Activated CD4-positive, alpha-beta T cell treated with anti-CD3 and anti-CD28 coated beads, Interleukin-2, amount 50 U/mL, for 16 hours (primary cell): ENCODE measurements around the gene COL5A3.
"Not testable (repeated sequence)": the region's sequence is repeated elsewhere in the genome, so short reads cannot be mapped to it uniquely, and the experiment has no call there.

Experiments used
- DNase-seq: peaks from one replicate; pipeline ENCODE4 v3.0.0-alpha.2; 2020

The COL5A3 gene

DNA sequence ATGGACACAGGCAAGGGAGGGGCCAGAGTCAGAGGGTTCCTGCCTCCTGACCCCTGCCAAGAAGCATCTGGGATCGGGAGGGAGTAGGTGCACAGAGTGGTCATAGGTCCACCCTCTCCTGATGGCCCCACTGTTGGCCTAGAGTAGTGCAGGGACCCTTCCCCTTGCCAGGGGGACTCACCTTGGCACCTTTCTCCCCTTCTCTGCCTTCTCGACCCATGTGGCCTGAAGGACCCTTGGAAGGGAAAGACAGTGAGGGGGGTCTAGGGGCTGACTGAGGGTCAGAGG lies 40.7 kb downstream of the COL5A3 start:
- no peak for DNase-seq

DNA sequence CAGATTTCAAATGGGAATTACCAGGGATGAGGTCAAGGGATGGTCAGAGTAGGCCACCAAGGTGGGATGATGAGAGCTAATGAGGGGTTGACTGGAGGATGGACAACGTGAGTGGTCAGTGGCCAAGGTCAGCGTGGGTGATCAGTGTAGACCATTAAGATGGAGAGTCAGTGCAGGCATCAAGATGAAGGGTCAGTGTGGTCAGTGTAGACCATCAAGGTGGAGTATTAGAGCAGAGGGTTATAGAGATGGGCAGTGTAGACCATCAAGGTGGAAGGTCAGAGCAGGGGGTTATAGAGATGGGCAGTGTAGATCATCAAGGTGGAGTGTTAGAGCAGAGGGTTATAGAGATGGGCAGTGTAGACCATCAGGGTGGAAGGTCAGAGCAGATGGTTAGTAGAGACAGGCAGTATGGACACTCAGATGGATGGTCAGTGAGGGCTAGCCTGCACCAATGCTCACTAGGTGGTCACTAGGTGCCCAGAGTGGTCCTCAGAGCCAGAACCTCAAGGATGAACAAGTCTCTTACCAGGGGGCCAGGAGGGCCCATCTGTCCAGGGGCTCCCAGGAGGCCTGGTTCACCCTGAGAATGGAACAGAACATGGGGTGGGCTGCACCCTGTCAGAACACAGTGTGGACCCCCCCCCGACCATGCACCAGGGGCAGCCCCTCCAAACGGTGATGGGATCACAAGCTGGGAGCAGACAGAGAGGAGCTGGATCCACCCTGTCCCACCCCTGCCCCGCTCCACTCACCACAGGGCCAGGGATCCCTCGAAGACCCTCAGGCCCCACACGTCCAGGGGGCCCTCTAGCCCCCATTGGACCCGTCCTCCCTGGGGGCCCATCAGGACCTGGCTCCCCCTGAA lies 41.2 kb downstream of the COL5A3 start:
- DNase-seq = no peak

DNA sequence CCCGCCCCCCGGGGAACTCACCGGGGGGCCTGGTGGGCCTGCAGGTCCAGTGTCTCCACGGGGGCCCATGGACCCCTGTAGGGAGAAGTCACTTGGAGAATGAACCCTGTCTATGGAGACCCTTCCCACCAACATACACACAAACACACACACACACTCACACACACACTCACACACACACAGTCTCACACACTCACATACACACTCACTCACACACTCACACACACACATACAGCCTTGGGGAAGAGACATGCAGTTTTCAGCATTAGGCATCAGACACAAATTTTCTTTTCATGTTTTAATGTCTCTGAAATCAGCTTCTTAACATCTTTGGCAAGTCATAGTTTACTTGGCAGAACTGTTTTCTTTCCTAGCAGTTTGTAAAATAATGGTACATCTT lies 43.0 kb downstream of the COL5A3 start:
- DNase-seq = no peak

DNA sequence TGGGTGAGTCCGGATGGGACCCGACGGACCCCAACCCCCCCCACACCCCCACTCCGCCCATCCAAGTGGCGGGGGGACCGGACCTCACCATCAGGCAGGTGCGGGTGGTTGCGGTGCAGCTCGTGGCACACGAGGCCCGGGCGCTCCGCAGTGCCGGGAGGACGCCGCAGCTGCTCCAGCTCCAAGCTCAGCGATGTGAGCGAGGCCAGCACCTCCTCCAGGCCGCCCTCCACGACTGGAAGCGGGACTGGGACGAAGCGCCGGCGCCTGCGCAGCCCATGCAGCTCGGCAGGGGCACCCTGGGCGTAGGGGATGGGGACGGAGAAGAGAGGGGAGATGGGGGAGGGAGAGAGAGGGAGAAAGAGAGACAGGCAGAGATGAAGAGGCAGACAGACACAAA lies 43.9 kb downstream of the COL5A3 start:
- DNase-seq = no peak

DNA sequence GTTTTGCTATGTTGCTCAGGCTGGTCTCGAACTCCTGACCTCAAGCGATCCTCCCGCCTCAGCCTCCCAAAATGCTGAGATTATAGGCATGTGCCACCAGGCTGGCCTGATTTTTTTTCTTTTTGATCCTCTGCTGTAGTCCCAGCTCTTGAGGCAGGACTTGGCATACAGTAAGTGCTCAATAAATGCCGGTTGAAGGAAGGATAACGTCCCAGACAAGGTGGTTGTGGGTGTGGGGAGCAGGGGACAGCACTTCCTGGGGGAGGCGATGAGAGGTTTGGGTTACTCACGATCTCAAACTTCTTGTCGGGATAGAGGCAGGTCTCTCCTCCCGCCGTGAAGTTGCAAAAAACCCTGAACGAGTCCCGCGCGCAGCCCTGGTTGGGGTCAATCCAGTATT lies 44.3 kb downstream of the COL5A3 start:
- DNase-seq = no peak

DNA sequence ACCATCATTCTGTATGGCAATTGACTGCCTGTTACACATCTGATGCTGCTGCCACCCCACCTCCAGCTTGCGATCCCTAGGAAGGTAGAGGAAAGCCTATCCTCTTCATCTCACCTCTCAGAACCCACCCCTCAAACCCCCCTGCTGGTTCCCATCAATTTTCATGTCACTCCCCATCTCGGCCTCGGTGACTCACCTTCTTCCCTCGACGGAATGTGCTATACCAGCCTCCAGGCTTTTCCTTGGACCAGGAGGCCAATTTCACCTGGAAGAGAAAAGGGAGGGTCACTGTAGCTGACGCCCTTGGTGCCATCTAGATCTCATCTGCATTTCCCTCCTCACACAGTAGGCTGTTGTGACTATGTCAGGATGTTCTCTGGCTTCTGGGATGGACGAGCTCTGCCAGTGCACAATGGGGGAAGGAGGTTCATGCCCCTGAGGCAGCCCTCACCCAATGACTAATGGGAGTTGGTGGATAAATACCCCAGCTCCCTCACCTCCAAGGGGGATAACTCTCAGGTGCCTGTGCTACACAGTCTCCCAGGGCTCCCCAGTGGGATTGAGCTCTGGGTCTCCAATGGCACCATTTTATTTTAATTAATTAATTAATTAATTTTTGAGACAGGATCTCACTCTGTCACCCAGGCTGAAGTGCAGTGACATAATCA lies 47.5 kb downstream of the COL5A3 start:
- DNase-seq = no peak

DNA sequence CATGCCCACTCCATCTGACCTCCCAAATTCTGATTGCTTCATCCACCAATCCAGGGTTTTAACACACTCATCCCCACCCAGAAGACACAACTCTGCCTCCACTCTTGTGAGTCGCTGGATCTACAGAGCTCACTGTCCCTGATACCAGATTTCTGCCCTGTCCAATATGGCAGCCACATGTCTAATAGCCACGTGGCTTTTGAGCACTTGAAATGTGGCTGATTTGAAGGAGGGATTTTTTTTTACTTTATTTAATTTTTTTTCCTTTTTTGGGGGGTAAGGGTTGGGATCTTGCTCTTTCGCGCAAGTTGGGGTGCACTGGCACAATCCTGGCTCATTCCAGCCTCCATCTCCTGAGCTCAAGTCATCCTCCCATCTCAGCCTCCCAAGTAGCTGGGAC lies 49.2 kb downstream of the COL5A3 start:
- DNase-seq = no peak

DNA sequence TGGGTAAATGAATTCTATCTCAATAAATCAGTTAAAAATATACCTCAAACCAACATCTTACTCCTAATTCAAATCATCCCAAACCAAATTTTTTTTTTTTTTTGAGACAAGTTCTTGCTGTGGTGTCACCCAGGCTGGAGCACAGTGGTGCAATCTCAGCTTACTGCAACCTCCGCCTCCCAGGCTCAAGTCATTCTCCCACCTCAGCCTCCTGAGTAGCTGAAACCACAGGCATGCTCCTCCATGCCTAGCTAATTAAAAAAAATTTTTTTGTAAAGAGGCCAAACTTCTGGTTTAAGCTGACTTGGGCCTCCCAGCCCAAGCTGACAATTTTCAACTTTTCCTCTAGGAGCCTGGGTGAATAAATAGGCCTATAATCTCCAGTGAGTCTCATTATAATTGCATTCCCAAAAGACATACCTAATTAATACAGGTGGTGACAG lies 51.9 kb downstream of the COL5A3 start:
- DNase-seq = no peak

DNA sequence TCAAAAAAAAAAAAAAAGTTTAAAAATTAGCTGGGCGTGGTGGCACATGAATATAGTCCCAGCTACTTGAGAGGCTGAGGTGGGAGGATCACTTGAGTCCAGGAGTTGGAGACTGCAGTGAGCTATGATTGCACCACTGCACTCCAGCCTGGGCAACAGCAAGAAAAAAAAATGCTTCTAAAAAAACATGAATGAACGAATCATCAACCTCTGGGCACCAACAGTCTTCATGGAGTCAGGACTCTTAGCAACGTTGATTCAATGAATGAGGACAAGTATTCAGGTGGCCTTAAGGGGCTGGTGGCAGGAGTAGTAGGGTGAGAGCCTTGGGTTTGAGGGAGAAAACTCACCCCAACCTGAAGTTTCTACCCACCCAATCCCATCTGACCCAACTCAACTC lies 53.3 kb downstream of the COL5A3 start:
- DNase-seq = no peak

DNA sequence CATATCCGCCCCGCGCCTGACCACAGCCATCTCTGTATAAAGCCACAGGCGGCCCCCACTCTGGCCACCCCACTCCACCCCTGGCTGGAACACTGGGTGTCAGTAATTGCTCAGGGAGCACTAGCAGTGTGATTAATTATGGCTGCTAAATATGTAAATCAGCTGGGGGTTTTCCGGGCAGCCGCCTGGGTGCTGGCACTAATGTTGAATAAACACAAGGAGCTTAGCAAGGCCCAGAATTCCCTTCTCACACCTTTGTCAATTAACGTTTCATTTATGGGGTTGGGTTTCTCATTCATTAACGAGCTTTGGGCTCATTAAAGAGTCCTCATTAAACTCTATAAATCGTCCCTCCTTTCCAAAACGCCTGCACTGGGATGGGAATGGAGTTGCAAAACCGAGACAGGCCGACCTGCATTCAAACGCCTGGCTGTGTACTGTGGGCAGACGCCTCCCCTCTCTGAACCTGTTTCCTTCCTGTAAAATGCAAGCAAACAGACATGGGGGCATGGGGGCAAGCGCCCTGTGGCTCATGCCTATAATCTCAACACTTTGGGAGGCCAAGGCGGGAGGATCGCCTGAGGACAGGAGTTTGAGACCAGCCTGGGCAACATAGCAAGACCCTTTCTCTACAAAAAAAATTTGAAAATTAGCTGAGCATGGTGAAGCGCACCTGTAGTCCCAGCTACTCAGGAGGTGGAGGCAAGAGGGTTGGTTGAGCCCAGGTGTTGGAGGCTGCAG lies 56.3 kb downstream of the COL5A3 start:
- DNase-seq = no peak

DNA sequence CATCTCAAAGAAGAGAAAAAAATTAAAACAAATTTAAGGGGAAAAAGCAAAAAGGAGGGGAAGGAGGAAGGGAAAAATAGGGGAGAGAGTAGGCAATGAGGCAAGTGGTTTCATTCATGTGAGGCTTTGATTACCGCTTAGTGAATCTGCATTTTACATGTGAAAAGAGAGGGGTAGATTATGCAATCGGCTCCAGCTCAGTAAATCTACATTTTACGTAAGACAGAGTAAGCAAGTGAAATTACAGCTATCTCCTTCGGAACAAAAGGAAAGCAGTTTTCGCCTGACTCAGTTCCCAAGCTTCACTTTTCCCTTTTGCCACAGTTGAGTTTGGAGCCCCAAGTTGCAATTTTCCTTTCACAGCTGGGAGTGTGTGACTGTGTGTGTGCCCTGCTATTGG lies 58.0 kb downstream of the COL5A3 start:
- no peak for DNase-seq

DNA sequence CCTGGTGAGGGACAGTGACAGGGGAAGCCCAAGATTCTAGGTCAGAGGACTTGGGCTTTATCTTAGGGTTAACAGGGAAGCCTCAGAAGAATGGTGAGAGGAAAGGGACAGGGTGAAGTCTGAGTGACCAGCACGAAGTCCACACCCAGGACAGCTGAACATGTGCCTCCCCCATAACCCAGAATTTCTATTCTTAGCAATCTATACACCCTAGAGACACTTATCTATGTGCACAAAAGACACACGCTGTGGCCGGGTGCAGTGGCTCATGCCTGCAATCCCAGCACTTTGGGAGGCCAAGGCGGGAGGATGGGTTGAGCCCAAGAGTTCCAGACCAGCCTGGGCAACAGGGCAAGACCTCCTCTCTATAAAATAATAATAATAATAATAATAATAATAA lies 62.9 kb downstream of the COL5A3 start:
- DNase-seq = no peak

DNA sequence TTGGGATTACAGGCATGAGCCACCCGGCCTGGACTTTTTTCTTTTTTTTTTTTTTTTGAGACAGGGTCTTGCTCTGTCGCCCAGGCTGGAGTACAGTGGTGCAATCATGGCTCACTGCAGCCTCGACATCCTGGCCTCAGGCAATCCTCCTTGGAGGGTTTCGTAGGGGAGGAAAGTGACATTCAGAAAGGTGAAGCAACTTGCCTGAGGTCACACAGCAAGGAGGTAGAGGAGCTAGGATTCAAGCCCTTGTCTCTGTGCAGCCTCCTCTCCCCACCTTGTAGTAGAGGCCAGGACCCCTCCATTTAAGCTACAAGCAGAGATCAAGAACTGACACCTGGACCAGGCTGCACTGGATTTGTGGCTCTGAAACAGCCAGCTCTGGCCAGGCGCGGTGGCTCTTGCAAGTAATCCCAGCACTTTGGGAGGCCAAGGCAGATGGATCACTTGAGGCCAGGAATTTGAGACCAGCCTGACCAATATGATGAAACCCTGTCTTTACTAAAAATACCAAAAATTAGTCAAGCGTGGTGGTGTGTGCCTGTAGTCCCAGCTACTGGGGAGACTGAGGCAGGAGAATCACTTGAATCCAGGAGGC lies 63.7 kb downstream of the COL5A3 start:
- DNase-seq = not testable (repeated sequence)

DNA sequence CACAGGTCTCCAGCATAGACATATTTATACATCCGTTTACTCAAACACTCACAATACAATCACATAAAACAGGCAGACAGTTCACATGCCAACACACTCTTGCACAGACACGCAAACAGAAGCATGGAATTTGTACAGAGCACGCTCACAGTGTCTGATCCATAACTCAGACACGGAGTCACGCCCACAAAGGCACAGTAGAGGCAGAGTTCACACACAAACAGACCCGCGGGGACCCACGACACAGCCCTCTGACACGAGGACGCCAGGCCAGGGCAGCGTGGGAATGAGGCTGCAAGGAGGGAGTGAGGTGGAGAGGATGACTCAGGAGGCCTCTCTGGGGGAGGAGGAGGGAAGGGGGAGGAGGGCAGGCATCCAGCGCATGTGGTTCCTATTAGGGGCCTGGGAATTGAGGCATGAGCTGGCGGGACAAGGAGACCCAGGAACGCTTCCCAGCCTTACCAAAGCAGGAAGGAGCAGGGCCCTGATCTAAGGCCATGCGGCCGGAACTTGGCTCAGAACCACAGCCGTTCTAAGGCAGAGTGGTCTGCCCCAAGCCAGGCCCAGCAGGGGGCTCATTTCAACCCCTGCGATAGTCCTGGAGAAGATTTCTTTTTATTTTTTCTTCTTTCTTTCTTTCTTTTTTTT lies 64.9 kb downstream of the COL5A3 start:
- no peak for DNase-seq

DNA sequence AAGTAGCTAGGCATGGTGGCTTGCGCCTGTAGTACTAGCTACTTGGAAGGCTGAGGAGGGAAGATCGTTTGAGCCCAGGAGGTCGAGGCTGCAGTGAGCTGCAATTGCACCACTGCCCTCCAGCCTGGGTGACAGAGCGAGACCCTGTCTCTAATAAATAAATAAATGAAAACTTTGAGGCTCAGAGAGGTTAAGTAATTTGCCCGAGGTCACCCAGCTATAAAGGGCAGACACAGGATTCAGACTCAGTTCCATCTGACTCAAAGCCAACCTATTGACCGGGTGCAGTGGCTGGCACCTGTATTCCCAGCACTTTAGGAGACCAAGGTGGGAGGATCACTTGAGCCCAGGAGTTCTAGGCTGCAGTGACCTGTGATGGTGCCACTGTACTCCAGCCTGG lies 66.6 kb downstream of the COL5A3 start:
- no peak for DNase-seq

DNA sequence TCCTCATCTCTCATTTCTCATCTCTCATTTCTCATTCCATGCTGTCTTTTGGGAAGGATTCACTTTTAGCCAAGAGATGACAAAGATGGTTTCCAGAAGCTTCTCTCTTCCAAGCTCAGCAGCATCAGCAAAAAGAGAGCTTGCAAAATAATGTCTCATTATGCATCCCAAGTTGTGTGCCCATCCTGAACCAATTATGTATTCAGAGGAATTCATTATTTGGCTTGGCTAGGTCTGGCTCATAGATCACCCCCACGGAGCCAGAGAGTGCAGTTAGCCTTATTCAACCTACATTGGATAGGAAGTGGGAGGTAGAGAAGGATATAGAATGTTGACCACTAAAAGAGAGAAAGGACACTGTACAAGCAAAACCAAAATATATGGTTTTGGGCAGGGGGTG lies 68.6 kb downstream of the COL5A3 start:
- no peak for DNase-seq

DNA sequence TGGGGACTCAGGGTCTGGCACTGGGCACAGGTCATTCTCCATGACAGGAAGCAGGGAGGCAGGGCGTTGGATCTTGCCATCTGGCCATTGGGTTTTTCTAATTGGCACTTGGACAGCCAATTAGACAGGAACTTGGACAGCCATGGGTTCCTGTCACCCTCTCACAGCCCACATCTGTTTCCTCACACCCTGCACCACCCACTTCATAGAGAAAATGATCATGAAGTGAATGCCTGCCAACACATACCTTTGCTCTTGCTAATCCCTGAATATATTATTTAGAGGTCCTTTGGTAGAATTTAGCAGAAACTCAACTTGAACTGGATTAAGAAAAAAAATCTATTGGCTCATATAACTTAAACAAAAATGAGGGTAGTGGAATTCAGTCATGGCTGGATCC lies 69.1 kb downstream of the COL5A3 start:
- DNase-seq = no peak

DNA sequence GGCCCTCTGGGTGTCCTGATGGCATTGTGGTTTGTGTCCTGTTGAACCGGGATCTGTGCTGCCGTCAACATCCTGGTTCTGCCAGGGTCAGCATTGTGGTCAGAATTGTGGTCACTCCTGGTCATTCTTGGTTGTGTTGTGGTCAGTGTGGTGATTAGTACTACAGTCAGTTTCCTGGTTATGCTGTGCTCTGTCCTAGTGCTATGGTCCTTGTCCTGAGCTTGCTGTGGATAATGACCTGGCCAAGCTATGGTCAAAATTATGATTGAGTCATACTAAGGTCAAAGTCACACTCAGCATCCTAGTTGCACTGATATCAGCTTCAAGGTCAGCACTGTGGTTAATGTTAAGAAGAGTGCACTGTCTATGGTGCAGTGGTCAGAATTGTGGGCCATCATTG lies 69.5 kb downstream of the COL5A3 start:
- no peak for DNase-seq

DNA sequence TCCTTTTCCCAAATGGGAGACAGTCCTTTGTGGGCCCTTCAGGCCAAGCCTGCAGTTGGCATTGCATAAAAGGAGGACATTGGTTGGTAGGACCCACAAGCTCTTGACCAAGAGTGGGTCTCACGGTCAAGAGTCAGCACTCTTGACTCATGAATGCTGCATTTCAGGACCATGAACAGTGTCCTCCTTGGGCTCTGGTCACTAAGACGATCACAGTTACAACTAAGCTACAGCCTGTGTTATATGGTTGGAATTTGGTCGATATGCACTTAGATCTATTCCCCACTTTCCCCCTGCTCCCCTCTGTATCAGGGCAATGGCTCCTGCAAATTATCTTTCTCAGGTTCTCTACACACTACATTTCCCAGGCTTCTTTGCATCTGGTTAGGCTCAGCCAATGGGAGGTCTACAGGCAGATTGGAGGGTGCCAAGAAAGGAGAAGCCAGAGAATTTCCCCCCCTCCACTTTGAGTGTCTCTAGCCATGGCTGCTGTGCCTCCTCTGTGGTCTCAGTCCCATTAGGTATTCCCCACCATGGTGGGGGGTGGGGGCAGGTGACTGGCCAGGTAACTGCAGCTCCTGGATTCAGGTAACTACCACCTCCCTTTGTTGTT lies 70.9 kb downstream of the COL5A3 start:
- no peak for DNase-seq

DNA sequence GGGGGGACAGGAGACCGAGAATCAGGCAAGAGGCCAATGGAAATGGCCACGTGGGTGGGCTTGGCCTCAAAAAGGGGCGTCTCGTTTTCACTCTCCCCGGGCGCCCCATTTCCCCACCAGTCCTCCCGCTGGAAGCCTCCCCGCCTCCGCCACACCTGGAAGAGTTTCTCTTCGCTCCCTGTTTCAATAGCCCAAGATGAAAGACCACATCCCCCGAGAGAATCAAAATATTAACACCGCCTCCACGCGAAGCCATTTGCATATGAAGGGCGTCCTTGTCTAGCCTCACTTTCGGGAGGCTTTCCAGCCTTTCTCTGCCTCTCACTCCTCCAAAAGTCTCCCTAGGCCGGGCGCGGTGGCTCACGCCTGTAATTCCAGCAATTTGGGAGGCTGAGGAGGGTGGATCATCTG lies 73.3 kb downstream of the COL5A3 start:
- DNase-seq = no peak

DNA sequence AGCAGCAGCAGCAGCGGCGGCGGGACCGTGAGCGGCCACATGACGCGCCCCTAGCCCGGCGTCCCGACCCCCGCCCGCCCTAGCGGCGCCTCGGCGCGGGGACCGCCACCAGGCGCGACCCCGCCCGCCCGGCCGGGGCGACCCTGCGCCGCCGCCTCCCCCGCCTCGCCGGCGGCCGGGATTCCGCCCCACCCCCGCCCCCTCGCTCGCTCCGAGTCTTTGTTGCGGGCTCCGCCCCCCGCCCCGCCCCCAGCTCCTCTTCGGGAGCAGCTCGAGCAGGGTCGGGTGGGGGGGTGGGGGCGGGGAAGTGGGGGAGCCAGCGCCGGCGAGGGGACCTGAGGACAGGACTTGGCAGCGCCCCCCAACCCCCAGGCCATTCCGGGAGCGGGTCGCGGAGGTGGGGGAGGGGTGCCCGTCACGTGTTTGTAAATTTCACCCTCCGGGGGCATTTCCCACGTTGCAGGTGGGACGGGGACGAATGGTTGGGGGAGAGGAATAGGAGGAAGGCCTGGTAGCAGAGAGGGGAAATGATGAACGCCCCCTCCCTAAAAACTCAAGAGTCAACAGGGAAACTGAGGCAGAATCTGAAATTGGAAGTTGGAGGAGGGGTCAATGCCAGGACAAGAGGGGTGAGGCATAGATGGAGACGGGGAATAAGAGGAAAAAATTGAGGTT lies 73.8 kb downstream of the COL5A3 start, which contains the start of gene OLFM2:
OLFM2 (minus strand) TSS at position 190 of the 675 bp plus-strand sequence; CDS start at position 41, 149 bp downstream.
- DNase-seq = no peak
